ENCODE data around the gene TFPI.

GRCh38 chr2:187486241-187486640 lies 68.0 kb downstream of the TFPI start:
- no peak for TF ChIP-seq CTCF (IDR thresholded peaks at IDR 0.05)
- TF ChIP-seq POLR2A (IDR thresholded peaks at IDR 0.05) = no peak

Measured in heart left ventricle (tissue), 13 donors.